ENCODE measurements around the gene GLA. TPM values are rescaled to one million over a fixed set of nuclear protein-coding genes. Genes with fewer than 3 reads are reported as not detected.
A peak's percentile ranks its signal among the peaks of the same experiment; 100 is the strongest.

Gene GLA
- total RNA-seq, 1 donor from 2014 or later = 36.7 TPM

DNA sequence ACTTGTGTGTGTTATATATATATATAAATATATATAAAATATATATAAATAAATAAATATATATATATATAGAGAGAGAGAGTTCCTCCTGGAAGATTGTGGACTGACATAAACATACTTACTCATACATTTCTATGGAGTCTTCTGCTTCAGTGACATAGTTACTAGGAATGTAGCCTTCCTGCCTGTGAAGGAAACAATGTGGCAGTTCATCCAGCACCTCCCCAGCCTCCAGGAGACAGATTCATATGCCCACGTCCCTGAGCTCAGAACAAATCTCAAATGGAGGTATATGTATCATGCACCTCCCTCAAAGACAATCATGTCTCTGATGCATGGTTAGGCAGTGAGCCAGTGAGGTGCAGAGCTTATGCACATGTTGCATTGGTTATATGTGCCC is 47.8 kb downstream of the GLA start:
- TF ChIP-seq, protein P1, sequence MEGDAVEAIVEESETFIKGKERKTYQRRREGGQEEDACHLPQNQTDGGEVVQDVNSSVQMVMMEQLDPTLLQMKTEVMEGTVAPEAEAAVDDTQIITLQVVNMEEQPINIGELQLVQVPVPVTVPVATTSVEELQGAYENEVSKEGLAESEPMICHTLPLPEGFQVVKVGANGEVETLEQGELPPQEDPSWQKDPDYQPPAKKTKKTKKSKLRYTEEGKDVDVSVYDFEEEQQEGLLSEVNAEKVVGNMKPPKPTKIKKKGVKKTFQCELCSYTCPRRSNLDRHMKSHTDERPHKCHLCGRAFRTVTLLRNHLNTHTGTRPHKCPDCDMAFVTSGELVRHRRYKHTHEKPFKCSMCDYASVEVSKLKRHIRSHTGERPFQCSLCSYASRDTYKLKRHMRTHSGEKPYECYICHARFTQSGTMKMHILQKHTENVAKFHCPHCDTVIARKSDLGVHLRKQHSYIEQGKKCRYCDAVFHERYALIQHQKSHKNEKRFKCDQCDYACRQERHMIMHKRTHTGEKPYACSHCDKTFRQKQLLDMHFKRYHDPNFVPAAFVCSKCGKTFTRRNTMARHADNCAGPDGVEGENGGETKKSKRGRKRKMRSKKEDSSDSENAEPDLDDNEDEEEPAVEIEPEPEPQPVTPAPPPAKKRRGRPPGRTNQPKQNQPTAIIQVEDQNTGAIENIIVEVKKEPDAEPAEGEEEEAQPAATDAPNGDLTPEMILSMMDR (IDR thresholded peaks at IDR 0.05; ENCODE audit: unreplicated experiment) = no peak
- Mint-ChIP-seq H3K4me3 (ENCODE audit: low read depth) (no peak overlapping the region), H3K27ac (no peak overlapping the region), H3K27me3 (no peaks in the 10 kb centered on the region), H3K36me3 (ENCODE audit: insufficient read depth) (no peaks in the 10 kb centered on the region), H3K4me1 (ENCODE audit: low read depth) (peaks cover 2% of the 10 kb centered on the region), H3K9me3 (ENCODE audit: low read depth) (peaks cover 20% of the 10 kb centered on the region)
- DNase-seq (ENCODE audit: low spot score, unreplicated experiment) = no peak

DNA sequence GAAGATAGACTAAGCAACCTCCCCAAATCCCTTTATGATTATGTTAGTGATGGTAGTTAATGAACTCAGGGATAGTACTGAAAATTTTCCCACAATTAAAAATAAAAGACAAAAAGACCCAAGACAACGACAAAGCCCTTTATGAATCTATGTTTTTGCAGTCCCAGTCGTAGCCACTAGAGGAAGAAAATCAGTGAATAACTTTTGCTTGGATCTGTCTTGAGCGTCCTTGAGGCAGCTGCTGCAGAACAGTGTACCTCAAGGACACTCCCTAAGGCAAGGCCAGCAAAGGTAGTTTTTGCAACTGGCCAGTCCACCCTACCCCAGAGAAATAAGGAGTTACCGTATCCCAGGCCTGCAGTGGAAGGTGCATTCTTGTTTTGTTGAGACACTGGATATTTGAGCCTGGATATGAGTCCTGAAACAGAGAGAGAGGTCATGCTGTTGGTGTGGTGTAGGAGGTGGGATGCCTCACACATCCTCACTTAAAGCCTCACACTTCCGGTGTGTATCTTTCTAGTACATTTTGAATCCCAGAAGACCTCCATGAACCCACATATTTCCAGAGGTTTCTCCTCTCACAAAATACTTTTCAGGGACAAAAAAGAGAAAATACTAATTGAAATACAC is 50.4 kb downstream of the GLA start:
- Mint-ChIP-seq H3K9me3 (ENCODE audit: low read depth) (peaks cover 19% of the 10 kb centered on the region), H3K4me1 (ENCODE audit: low read depth) (peaks cover 8% of the 10 kb centered on the region), H3K27ac (no peak overlapping the region), H3K36me3 (ENCODE audit: insufficient read depth) (no peaks in the 10 kb centered on the region), H3K27me3 (no peaks in the 10 kb centered on the region), H3K4me3 (ENCODE audit: low read depth) (no peak overlapping the region)
- TF ChIP-seq, protein P1 (IDR thresholded peaks at IDR 0.05; ENCODE audit: unreplicated experiment) = peak; percentile 41
- no peak for DNase-seq (ENCODE audit: low spot score, unreplicated experiment)

DNA sequence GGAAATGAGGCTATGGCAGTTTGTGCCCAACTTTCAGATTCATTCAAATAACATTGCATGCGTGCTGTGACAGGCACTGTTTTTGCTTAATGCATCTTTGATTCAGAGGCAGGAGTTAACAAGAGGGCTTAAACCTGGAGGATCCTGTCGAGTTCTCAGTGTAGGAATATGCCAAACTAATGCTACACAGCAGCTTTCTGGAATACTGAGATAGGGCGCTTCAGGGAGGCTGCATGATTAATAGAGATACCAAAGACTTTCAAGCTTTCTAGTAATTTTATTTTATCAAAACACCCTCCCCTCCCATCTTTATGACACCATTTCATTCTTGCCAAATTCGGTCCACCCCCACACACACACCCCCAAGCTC is 58.5 kb downstream of the GLA start:
- H3K36me3 Mint-ChIP-seq (ENCODE audit: insufficient read depth) = no peaks in the 10 kb centered on the region
- no peaks in the 10 kb centered on the region for H3K27me3 Mint-ChIP-seq
- TF ChIP-seq, protein P1 (IDR thresholded peaks at IDR 0.05; ENCODE audit: unreplicated experiment) = no peak
- H3K4me1 Mint-ChIP-seq (ENCODE audit: low read depth) = peaks cover 6% of the 10 kb centered on the region
- DNase-seq (ENCODE audit: low spot score, unreplicated experiment) = no peak
- H3K27ac Mint-ChIP-seq = peak overlapping the region; percentile 91
- peaks cover 9% of the 10 kb centered on the region for H3K9me3 Mint-ChIP-seq (ENCODE audit: low read depth)
- peak overlapping the region; percentile 89 for H3K4me3 Mint-ChIP-seq (ENCODE audit: low read depth)

DNA sequence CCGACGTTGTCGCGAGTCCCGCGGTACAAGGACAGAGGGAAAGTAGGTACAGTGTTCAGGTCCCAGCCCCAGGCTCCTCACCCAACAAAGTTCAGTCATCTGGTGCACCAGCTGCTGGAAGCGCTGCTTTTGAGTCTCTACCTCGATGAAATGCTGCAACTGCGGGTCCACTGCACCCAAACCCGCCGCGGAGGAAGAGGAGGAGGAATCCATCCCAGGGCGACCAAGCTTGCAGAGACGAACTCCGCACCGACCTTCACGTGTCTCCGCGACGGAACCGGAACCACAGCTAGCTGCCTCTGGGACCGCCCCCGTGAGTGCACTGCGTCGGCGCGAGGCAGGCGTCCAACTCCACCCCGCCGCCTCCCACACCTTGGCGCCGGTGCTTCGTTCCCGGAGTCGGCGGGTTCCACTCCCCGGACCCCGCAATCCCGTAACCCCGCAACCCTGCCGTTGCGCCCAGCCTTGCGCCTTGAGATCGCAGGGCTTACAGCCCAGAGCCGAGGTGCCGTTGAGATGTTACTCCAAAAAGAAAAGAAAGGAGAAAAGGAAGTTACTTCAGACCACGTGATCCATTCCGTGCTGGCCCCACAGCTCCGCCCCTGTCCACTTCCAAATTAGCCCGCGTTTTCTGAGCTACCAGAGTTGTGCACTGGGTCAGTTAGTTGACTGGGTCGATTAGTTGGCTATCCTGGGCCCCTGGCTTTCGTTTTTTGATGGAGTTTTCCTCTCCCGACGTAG is 59.1 kb downstream of the GLA start, which contains the start of gene TIMM8A:
TIMM8A (minus strand) TSS at position 291 of the 741 bp plus-strand sequence; CDS start at position 213, 78 bp downstream.
- peaks cover 11% of the 10 kb centered on the region for H3K9me3 Mint-ChIP-seq (ENCODE audit: low read depth)
- no peaks in the 10 kb centered on the region for H3K27me3 Mint-ChIP-seq
- TF ChIP-seq, protein P1 (IDR thresholded peaks at IDR 0.05; ENCODE audit: unreplicated experiment) = no peak
- peak within 1 kb of the TSS; percentile 89 for H3K4me3 Mint-ChIP-seq (ENCODE audit: low read depth)
- H3K4me1 Mint-ChIP-seq (ENCODE audit: low read depth) = peaks cover 4% of the 10 kb centered on the region
- peak within 1 kb of the TSS; percentile 91 for H3K27ac Mint-ChIP-seq
- peak; percentile 26 for DNase-seq (ENCODE audit: low spot score, unreplicated experiment)
- H3K36me3 Mint-ChIP-seq (ENCODE audit: insufficient read depth) = peaks cover 1% of the 10 kb centered on the region

GRCh38 chrX:101347859-101348451 is 59.8 kb downstream of the GLA start:
- H3K4me3 Mint-ChIP-seq (ENCODE audit: low read depth) = peak overlapping the region; percentile 89
- peaks cover 9% of the 10 kb centered on the region for H3K9me3 Mint-ChIP-seq (ENCODE audit: low read depth)
- H3K4me1 Mint-ChIP-seq (ENCODE audit: low read depth) = peaks cover 4% of the 10 kb centered on the region
- no peaks in the 10 kb centered on the region for H3K27me3 Mint-ChIP-seq
- H3K27ac Mint-ChIP-seq = no peak overlapping the region
- TF ChIP-seq, protein P1 (IDR thresholded peaks at IDR 0.05; ENCODE audit: unreplicated experiment) = no peak
- DNase-seq (ENCODE audit: low spot score, unreplicated experiment) = no peak
- H3K36me3 Mint-ChIP-seq (ENCODE audit: insufficient read depth) = peaks cover 1% of the 10 kb centered on the region

All from progenitor cell of endocrine pancreas (in vitro differentiated cells).